Kidney (tissue), 14 donors: ENCODE measurements around the gene ST6GAL1. TPM values are rescaled to one million over a fixed set of nuclear protein-coding genes. Genes with fewer than 3 reads are reported as not detected.
"Not testable (repeated sequence)": the region's sequence is repeated elsewhere in the genome, so short reads cannot be mapped to it uniquely, and the experiment has no call there.

Experiments
- DNase-seq, 5 donors: peaks; one replicate each; pipeline ENCODE4 v3.0.0-alpha.2; 2013 to 2020
- FAIRE-seq: peaks from 2 replicates; lab custom pipeline; 2012; peaks lifted over from hg19 to GRCh38; lab: Jason Lieb, UNC
- H3K27ac ChIP-seq, 2 donors: one replicate each; pipeline ENCODE4 v1.7.0; 2013; ENCODE audit warnings: low read depth in 2 of 2, low read length in 2 of 2, inconsistent platforms in 1 of 2
- H3K27me3 ChIP-seq: one replicate; pipeline ENCODE4 v1.7.1; 2013; ENCODE audit warnings: low read length, inconsistent platforms; ENCODE audit not compliant: control insufficient read depth, insufficient read depth
- H3K36me3 ChIP-seq, 3 donors: one replicate each; pipeline versions ENCODE4 v1.7.0 to v1.7.1; 2013; ENCODE audit warnings: low read length in 3 of 3, control low read depth in 1 of 3, inconsistent platforms in 1 of 3; ENCODE audit not compliant: insufficient read depth in 3 of 3, control insufficient read depth in 2 of 3
- H3K4me1 ChIP-seq, 3 donors: one replicate each; pipeline versions ENCODE4 v1.7.0 to v1.7.1; 2013; ENCODE audit warnings: low read length in 3 of 3, inconsistent platforms in 1 of 3, low read depth in 1 of 3; ENCODE audit not compliant: control insufficient read depth in 2 of 3, insufficient read depth in 2 of 3
- H3K4me3 ChIP-seq, 3 donors: one replicate each; pipeline versions ENCODE4 v1.7.0 to v1.8.1; 2013; ENCODE audit warnings: low read length in 3 of 3, control low read depth in 1 of 3, inconsistent platforms in 1 of 3
- H3K9ac ChIP-seq, 3 donors: one replicate each; pipeline versions ENCODE4 v1.7.0 to v1.7.1; 2013; ENCODE audit warnings: low read length in 3 of 3, control low read depth in 1 of 3, inconsistent platforms in 1 of 3
- H3K9me3 ChIP-seq, 3 donors: one replicate each; pipeline versions ENCODE4 v1.7.0 to v1.7.1; 2013; ENCODE audit warnings: low read length in 3 of 3, control low read depth in 1 of 3, inconsistent platforms in 1 of 3; ENCODE audit not compliant: control insufficient read depth in 2 of 3, insufficient read depth in 1 of 3
- CTCF ChIP-seq: IDR thresholded peaks from 3 replicates; pipeline ENCODE4 v1.5.1; 2012; ENCODE audit warnings: mild to moderate bottlenecking, moderate library complexity, borderline replicate concordance; ENCODE audit not compliant: insufficient read depth; ENCODE audit errors: extremely low read depth
- intact Hi-C: fragments of 100-400 bp; cut with DNase I; formaldehyde crosslinking; loops from one replicate; pipeline ENCODE4 v1.11.1; 2022
- polyA plus RNA-seq: library from polyadenylated mRNA; stranded (reverse); fragments of 350-450 nt; fragmentation: Illumina TruSeq; extraction: RNeasy Lipid Tissue Mini Kit (QIAGEN cat#74804); gene quantifications from one replicate; pipeline ENCODE4 v1.2.3, GENCODE V29; 2014; ENCODE audit warnings: low read depth, low replicate concordance; ENCODE audit not compliant: insufficient read depth
- total RNA-seq: library from RNA; stranded (reverse); fragmentation: NEBNext Ultra II Directional; extraction: Animal tissue kit (Norgen Biotek cat#: 25700); gene quantifications from one replicate; pipeline ENCODE4 v1.2.1, GENCODE V29; 2021
- donor health status: control.
- donor health status: control.
- donor health status: control.
- donor health status: control.
- donor health status: control.
- donor health status: DM: yes; HTN: yes; CAD: no.
- donor health status: Normal renal cell carcinoma (clear cell type).

ST6GAL1 gene
- total and polyA plus RNA-seq, 2 donors from 2014 or later: 62.6 to 236 TPM

- Histone ChIP-seq H3K4me1 (peaks cover 0 to 9% (median 5%) of the 10 kb centered on the region in 3 donors), H3K36me3 (no peaks in the 10 kb centered on the region), H3K4me3 (no peak overlapping the region), H3K27ac (no peak overlapping the region), H3K9ac (no peak overlapping the region), H3K27me3 (no peaks in the 10 kb centered on the region), H3K9me3 (no peaks in the 10 kb centered on the region)
- intact Hi-C loops: no loop called here
- DNase-seq (peak in 3 of 5 donors; percentile 46 to 85 (median 47)), FAIRE-seq (no peak)
- TF ChIP-seq CTCF: no peak
Measured at GRCh38 chr3:186990878-186991308, 60.6 kb downstream of the ST6GAL1 start.

- Histone ChIP-seq H3K9ac (no peak overlapping the region), H3K27me3 (no peaks in the 10 kb centered on the region), H3K36me3 (no peaks in the 10 kb centered on the region), H3K9me3 (no peaks in the 10 kb centered on the region), H3K4me3 (no peak overlapping the region), H3K4me1 (peaks cover 0 to 10% (median 5%) of the 10 kb centered on the region in 3 donors), H3K27ac (no peak overlapping the region)
- TF ChIP-seq CTCF: no peak
- FAIRE-seq (no peak), DNase-seq (peak in 1 of 5 donors; percentile 15)
- intact Hi-C loops: no loop called here
Measured at GRCh38 chr3:186991470-186991869, 61.1 kb downstream of the ST6GAL1 start.

GRCh38 chr3:186992096-186992495 is 61.8 kb downstream of the ST6GAL1 start:
- H3K36me3 ChIP-seq, FAIRE-seq, H3K4me3 ChIP-seq, H3K9ac ChIP-seq, H3K27ac ChIP-seq, H3K9me3 ChIP-seq, H3K27me3 ChIP-seq, intact Hi-C loops: not testable (repeated sequence)
- peaks cover 0 to 12% (median 5%) of the 10 kb centered on the region in 3 donors for H3K4me1 ChIP-seq
- peak in 1 of 5 donors; percentile 2 for DNase-seq

GRCh38 chr3:186993210-186993782 is 63.0 kb downstream of the ST6GAL1 start:
- Histone ChIP-seq H3K9me3 (no peaks in the 10 kb centered on the region), H3K27me3 (no peaks in the 10 kb centered on the region), H3K4me3 (no peak overlapping the region), H3K9ac (no peak overlapping the region), H3K27ac (no peak overlapping the region), H3K4me1 (peaks cover 0 to 12% (median 5%) of the 10 kb centered on the region in 3 donors), H3K36me3 (no peaks in the 10 kb centered on the region)
- intact Hi-C loops: no loop called here
- FAIRE-seq (no peak), DNase-seq (peak in 1 of 5 donors; percentile 29)
- TF ChIP-seq CTCF: no peak
